ENCODE results near the gene SLC22A23.

The SLC22A23 gene

DNA sequence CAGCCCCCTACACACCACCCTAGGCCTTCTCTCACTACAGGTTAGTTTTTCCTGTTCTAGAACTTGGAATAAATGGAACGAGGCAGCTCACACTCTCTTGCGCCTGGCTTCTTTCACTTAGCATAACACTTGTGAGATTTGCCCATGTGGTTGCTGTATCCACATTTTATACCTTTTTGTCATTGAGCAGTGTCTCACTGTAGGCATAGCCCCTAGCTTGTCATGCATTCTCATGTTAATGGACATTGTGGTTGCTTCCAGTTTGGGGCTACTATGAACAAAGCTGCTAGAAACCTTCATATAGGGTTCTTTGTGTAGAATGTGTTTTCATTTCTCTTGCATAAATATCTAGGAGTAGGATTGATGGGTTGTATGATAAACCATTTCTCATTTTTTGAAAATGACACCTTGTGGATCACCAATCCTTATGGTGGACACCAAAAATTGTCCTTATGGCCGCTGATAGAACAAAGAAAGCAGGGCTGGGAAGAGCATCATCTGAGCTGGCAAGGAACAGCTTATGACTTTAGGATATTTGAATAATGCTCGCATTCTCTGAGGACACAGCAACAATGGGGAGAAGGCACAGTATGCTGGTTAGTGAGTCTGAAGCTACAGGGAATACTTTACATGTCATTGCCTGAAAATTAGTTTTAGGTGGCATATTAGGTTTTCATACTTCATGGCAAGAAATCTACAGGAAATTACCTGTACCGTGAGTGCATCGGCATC lies 9.8 kb upstream of the SLC22A23 start:
- CTCF ChIA-PET, result interaction anchor here (1.6 kb wide), 1 partner anchor 8 kb away, joined by 7 read pairs; no protein-coding TSS in a partner anchor
- TF ChIP-seq, protein P1, sequence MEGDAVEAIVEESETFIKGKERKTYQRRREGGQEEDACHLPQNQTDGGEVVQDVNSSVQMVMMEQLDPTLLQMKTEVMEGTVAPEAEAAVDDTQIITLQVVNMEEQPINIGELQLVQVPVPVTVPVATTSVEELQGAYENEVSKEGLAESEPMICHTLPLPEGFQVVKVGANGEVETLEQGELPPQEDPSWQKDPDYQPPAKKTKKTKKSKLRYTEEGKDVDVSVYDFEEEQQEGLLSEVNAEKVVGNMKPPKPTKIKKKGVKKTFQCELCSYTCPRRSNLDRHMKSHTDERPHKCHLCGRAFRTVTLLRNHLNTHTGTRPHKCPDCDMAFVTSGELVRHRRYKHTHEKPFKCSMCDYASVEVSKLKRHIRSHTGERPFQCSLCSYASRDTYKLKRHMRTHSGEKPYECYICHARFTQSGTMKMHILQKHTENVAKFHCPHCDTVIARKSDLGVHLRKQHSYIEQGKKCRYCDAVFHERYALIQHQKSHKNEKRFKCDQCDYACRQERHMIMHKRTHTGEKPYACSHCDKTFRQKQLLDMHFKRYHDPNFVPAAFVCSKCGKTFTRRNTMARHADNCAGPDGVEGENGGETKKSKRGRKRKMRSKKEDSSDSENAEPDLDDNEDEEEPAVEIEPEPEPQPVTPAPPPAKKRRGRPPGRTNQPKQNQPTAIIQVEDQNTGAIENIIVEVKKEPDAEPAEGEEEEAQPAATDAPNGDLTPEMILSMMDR (IDR thresholded peaks at IDR 0.05; ENCODE audit: insufficient read depth, low read length, missing control alignments), result no peak
- DNase-seq (ENCODE audit: low read depth, low spot score), result no peak
- H3K4me3 ChIP-seq (ENCODE audit: low read depth, low read length), result no peak overlapping the region
- POLR2A ChIA-PET, result no interaction called here

DNA sequence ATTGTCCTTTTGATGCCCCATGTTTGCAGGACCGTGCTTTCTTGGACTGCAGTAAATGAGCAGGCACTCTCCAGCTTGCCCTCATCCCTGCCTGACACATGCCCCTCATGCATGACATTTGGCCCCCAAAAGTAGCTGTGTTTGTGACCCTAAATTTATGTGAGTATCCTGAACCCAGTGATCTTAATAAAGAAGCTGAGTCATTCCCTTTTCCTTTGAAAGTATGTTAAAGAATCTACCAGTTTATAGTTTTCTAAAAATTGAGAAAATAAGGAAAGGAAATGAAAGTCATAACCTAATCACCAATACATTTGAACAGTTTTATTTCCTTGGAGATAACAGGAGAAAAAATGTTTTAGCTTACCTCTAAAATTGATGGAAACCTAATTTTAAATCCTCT lies 3.4 kb upstream of the SLC22A23 start:
- no peak for DNase-seq (ENCODE audit: low read depth, low spot score)
- TF ChIP-seq, protein P1 (IDR thresholded peaks at IDR 0.05; ENCODE audit: insufficient read depth, low read length, missing control alignments), result no peak
- POLR2A ChIA-PET, result no interaction called here
- CTCF ChIA-PET, result interaction anchor here (0.9 to 4.7 kb wide), 6 partner anchors 9 to 543 kb away, joined by 3 to 31 read pairs (median 3); no protein-coding TSS in a partner anchor
- no peak overlapping the region for H3K4me3 ChIP-seq (ENCODE audit: low read depth, low read length)

DNA sequence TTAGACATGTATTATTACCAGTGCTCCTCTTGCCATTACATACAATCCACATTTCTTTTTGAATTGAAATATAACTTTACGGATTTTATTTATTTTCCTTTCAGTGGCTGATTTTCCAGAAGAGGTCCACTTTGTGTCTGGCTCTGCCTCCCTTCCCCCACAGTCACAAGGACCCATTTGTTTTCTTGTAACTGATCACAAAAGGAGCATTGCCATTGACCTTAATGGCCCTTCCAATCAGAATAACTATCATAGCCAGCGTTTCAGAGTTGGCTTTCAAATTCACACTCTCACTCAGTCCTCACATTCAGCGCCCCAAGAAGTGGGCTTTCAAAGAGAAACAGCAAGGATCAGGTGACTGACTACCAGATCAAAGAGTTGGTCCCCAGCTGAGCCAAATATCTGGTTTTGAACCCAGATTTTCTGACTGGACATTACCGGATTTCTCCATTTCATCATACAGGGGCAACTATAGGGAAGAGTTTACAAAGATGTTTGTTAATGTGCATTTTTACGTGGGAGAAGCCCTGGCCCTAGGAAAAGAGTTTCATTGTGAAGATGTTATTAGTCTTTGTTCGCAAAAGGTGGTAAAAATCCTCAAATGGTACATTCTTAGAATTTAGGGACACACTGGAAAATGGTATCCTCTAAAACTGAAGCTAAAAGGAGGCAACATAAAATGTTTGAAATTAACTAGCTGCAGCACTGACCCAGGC lies 2.0 kb upstream of the SLC22A23 start:
- ChIA-PET CTCF (interaction anchor here (0.8 to 4.7 kb wide), 11 partner anchors 8 to 179 kb away, joined by 3 to 31 read pairs (median 3); no protein-coding TSS in a partner anchor), POLR2A (no interaction called here)
- H3K4me3 ChIP-seq (ENCODE audit: low read depth, low read length), result no peak overlapping the region
- TF ChIP-seq, protein P1 (IDR thresholded peaks at IDR 0.05; ENCODE audit: insufficient read depth, low read length, missing control alignments), result no peak
- no peak for DNase-seq (ENCODE audit: low read depth, low spot score)

DNA sequence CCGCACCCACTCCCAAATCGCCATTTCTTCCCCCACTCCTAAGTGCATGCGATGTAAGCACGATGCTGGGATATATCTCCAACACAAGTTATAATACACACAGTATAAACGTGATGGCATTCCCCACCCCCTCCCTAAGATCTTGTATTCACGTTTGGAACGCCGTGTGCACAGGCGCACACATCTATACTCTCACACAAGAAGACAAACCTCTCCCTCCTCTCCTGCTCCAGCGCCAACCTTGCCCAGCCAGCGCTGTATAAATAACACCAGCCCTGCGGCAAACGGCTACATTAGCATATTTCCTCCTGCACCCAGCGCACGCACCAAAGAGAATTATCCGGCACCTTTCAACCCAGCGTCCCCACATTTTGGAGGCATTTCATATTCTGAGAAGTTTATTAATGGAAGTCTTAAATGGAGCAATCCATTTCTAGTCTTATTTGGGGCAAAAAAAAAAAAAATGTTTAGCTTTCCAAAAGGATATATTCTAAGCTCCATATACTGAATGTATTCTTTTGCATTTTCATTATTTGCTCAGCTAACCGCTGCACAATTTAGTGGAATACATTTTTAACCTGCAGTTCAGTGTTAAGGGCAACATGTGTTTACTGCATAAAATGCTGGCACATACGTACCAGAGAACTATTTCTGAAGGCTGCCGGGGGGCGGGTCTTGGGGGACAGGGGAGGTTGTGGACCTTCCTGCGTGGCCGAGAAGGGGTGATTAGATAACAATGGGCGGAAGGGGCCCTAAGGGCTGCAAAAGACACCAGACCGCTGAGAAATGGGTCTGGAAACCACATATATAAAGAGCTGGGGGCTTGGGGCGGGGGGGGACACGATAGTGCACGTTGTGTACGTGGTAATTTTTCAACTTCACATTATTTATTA lies 1.1 kb upstream of the SLC22A23 start:
- ChIA-PET POLR2A (no interaction called here), CTCF (interaction anchor here (0.8 to 4.7 kb wide), 11 partner anchors 9 to 274 kb away, joined by 3 to 31 read pairs (median 3); no protein-coding TSS in a partner anchor)
- peak overlapping the region; percentile 61 for H3K4me3 ChIP-seq (ENCODE audit: low read depth, low read length)
- TF ChIP-seq, protein P1 (IDR thresholded peaks at IDR 0.05; ENCODE audit: insufficient read depth, low read length, missing control alignments), result no peak
- no peak for DNase-seq (ENCODE audit: low read depth, low spot score)

DNA sequence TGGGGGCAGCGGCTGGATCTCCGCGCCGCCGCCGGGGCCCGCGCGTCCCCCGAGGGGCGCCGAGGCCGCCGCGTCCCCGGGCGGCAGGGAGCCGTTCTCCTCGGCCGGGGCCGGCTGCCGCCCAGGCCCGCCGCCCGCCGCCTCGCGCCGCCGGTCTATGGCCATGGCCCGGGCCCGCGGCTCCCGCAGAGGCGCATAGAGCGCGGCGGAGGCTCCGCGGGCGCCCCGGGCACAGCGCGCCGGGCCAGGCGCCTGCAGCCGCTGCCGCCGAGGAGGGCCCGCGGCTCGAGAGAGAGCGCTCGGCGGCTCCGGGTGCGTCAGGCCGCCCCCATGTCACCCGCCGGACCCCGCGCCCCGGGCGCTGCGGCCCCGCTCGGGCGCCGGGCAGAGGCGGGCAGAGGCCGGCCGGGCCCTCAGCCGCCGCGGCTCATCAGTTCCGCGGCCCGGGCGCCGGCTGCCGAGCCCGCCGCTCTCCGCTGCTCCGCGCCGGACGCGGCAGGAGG lies 404 bp downstream of the SLC22A23 start:
- POLR2A ChIA-PET, result no interaction called here

More for the DNA sequence above, 404 bp downstream of the SLC22A23 start:
- DNase-seq (ENCODE audit: low read depth, low spot score), result no peak
- peak overlapping the region; percentile 61 for H3K4me3 ChIP-seq (ENCODE audit: low read depth, low read length)
- CTCF ChIA-PET, result interaction anchor here (0.8 to 1.5 kb wide), 3 partner anchors 9 to 55 kb away, joined by 3 to 9 read pairs (median 5); no protein-coding TSS in a partner anchor
- TF ChIP-seq, protein P1 (IDR thresholded peaks at IDR 0.05; ENCODE audit: insufficient read depth, low read length, missing control alignments), result no peak
